Adrenal gland (tissue), 12 donors: ENCODE data around the gene ALDH16A1. TPM values are rescaled to one million over a fixed set of nuclear protein-coding genes. Genes with fewer than 3 reads are reported as not detected.

Source experiments
- DNase-seq, 7 donors: peaks; one replicate each; pipeline ENCODE4 v3.0.0-alpha.2; 2019 to 2020
- H3K27ac ChIP-seq, 5 donors: fragments of 200-600 bp; sonication (generic) in 4 of 5; 1 replicate in 3 of 5; 2 replicates in 2 of 5; pipeline versions ENCODE4 v1.5.1 to v1.8.0; 2016 to 2020; ENCODE audit warnings: mild to moderate bottlenecking in 1 of 5
- H3K27me3 ChIP-seq: fragments of 200-600 bp; 2 replicates; pipeline ENCODE4 v1.8.0; 2021
- H3K36me3 ChIP-seq, 2 donors: fragments of 200-600 bp; replicated peaks in 1 of 2; 1 replicate in 1 of 2; 2 replicates in 1 of 2; pipeline versions ENCODE4 v1.5.1 to v1.8.0; 2018 to 2022
- H3K4me1 ChIP-seq, 2 donors: fragments of 200-600 bp; replicated peaks in 1 of 2; 1 replicate in 1 of 2; 2 replicates in 1 of 2; pipeline versions ENCODE4 v1.5.1 to v1.8.0; 2018 to 2021
- H3K4me3 ChIP-seq, 4 donors: fragments of 200-600 bp; sonication (generic) in 3 of 4; one replicate each; pipeline ENCODE4 v1.5.1; 2016 to 2018
- H3K9me3 ChIP-seq, 3 donors: fragments of 200-600 bp; sonication (generic) in 1 of 3; replicated peaks in 1 of 3; 1 replicate in 2 of 3; 2 replicates in 1 of 3; pipeline versions ENCODE4 v1.5.1 to v1.8.0; 2016 to 2021
- POLR2A ChIP-seq, 2 donors: fragments of 450-650 bp; IDR thresholded peaks; one replicate each; pipeline ENCODE4 v1.6.1; 2017; ENCODE audit warnings: antibody characterized with exemption in 2 of 2, mild to moderate bottlenecking in 2 of 2, moderate library complexity in 1 of 2
- WGBS, 4 donors: extraction: QIAGEN DNeasy Blood & Tissue Kit in 2 of 4; methylation state at CpG; one replicate each; pipeline versions ENCODE4 v1.1.5 to v1.1.7; 2013 to 2017; 5-methylcytosine and 5-hydroxymethylcytosine counted together
- intact Hi-C, 2 donors: fragments of 100-400 bp; cut with DNase I; formaldehyde crosslinking; loops; one replicate each; pipeline versions ENCODE4 v1.14.1 to v1.15.0; 2022 to 2023
- polyA plus RNA-seq, 3 donors: library from polyadenylated mRNA; stranded (reverse); fragments of 200-250 nt in 2 of 3; fragments of 350-450 nt in 1 of 3; fragmentation: Illumina TruSeq in 1 of 3; extraction: RNeasy Lipid Tissue Mini Kit (QIAGEN cat#74804) in 1 of 3; gene quantifications; one replicate each; pipeline ENCODE4 v1.2.3, GENCODE V29; 2013 to 2014
- total RNA-seq, 9 donors: library from RNA; depleted of rRNA in 4 of 9; stranded (reverse); fragments of >200 nt in 4 of 9; fragments of 120-200 nt in 1 of 9; fragmentation: NEBNext Ultra II Directional in 1 of 9; extraction: Animal tissue kit (Norgen Biotek cat#: 25700) in 1 of 9; gene quantifications; one replicate each; pipeline versions ENCODE4 v1.1.0 to v1.2.4, GENCODE V29; 2013 to 2023
- TF ChIP-seq, protein P1 (sequence below), 6 experiments: fragments of 450-650 bp in 4 of 6; fragments of 200-600 bp in 2 of 6; sonication (generic) in 1 of 6; IDR thresholded peaks; 1 replicate in 5 of 6; 2 replicates in 1 of 6; pipeline versions ENCODE4 v1.5.1 to v1.8.0; 2016 to 2021; ENCODE audit warnings: antibody characterized with exemption in 6 of 6, mild to moderate bottlenecking in 2 of 6, moderate library complexity in 1 of 6
- donor health status: healthy with polysubstance abuse.
- donor health status: Bipolar disorder and iron deficiency.
- donor health status: DM: yes; HTN: yes; CAD: no.
- donor health status: DM: no; HTN: no; CAD: no.
- donor health status: DM: no; HTN: no; CAD: no.
- donor health status: DM: yes; HTN: yes; CAD: no.

Gene ALDH16A1
- total and polyA plus RNA-seq, 12 donors: 3.6 to 95.5 (median 29.7) TPM

DNA sequence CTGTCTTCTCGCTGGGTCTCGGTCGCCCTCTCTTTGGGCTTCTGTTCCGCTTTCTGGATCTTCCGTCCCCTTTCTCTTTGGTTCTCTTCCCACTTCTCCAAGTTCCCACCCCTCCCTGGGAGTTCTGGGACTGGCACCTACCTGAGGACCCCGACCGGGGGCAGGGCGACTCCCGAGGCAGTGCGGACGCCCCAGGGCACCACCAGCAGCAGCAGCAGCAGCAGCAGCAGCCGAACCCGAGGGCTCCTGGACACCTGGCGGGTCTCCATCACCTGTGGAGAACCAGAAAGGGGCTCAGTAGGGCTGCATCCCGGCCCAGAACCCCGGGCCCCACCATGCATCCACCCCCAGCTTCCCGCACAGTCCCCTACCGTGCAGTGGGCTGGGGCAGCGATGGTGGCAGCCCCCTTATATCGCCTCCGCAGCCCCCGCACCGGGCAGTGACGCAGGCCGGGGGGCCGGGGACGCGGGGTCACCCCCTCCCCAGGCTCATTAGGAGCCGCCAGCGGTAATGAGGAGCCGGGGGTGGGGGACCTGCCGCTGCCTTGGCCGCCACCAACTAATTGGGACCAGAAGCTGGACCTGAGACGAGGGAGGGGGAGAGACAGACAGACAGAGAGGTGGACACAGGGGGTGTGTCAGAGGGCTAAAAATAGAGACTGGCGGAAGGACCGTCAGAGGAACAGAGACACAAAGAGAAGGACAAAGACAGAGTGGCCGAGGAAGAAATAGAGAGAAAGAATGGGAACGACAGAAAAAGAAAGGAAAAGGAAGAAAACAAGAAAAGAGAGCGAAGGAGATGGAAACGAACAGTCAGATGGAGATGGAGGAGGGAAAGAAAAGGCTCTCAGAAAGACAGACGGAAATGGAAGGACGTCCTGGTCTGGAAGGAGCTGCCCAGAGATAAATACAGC lies 29.7 kb upstream of the ALDH16A1 start, which contains the start of gene PTH2:
Gene PTH2, minus strand, starts transcription at position 371 of the 914 bp plus-strand sequence. Its CDS starts 102 bp downstream, at position 269.
- Histone ChIP-seq H3K4me1 (peaks cover 0 to 25% of the 10 kb centered on the region in 2 donors), H3K27ac (no peak within 1 kb of the TSS), H3K36me3 (no peaks in the 10 kb centered on the region), H3K27me3 (peaks cover 82% of the 10 kb centered on the region), H3K4me3 (peak within 1 kb of the TSS in 1 of 4 donors; percentile 34), H3K9me3 (no peaks in the 10 kb centered on the region)
- TF ChIP-seq POLR2A (IDR thresholded peaks at IDR 0.05): no peak
- TF ChIP-seq, protein P1, sequence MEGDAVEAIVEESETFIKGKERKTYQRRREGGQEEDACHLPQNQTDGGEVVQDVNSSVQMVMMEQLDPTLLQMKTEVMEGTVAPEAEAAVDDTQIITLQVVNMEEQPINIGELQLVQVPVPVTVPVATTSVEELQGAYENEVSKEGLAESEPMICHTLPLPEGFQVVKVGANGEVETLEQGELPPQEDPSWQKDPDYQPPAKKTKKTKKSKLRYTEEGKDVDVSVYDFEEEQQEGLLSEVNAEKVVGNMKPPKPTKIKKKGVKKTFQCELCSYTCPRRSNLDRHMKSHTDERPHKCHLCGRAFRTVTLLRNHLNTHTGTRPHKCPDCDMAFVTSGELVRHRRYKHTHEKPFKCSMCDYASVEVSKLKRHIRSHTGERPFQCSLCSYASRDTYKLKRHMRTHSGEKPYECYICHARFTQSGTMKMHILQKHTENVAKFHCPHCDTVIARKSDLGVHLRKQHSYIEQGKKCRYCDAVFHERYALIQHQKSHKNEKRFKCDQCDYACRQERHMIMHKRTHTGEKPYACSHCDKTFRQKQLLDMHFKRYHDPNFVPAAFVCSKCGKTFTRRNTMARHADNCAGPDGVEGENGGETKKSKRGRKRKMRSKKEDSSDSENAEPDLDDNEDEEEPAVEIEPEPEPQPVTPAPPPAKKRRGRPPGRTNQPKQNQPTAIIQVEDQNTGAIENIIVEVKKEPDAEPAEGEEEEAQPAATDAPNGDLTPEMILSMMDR (IDR thresholded peaks at IDR 0.05): no peak
- intact Hi-C loops: no loop called here
- no peak for DNase-seq
- 6 to 8% (median 7%) methylated on average over 25 to 42 of the region's 42 CpGs for WGBS, 4 donors

DNA sequence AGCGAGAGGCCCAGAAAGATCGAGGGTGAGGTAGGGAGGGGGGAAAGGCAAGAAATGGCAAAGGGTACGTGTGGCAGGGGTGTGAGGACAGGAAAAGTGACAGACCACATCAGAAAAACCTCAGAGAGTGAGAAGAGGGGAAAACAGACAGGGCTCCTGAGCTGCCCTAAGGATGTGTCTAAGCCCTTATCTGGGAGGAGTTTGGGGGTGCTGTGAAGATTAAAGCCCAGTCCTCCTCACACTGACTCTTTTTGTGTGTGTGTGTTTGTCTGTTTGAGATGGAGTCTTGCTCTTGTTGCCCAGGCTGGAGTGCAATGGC lies 29.1 kb upstream of the ALDH16A1 start:
- TF ChIP-seq POLR2A (IDR thresholded peaks at IDR 0.05): no peak
- TF ChIP-seq, protein P1 (IDR thresholded peaks at IDR 0.05): no peak
- no peak overlapping the region for H3K4me3 ChIP-seq
- no peaks in the 10 kb centered on the region for H3K9me3 ChIP-seq
- no peaks in the 10 kb centered on the region for H3K36me3 ChIP-seq
- no peak overlapping the region for H3K27ac ChIP-seq
- DNase-seq: no peak
- H3K27me3 ChIP-seq: peaks cover 85% of the 10 kb centered on the region
- WGBS, 4 donors: 9 to 19% (median 16%) methylated on average over 3 of the region's 3 CpGs
- H3K4me1 ChIP-seq: peaks cover 0 to 26% of the 10 kb centered on the region in 2 donors
- intact Hi-C loops: no loop called here

DNA sequence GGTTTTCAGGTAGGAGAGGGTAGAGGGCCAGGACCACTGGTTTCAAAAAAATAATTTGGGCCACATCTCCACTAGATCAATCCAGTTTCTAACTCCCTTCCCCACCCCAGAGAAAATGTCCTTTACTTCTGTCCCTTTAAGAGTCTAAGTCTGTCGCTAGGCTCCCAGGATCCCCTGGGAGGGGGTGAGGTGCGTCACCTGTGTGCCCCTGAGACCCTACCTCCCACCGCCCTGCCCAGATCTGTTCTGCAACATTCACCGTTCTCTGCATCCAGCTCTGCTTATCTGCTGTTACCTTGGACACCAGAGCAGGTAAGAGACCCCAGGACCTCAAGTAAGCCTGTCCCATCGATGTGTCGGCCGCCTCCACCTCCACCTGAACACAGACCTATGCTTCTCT lies 27.8 kb upstream of the ALDH16A1 start, which contains the start of gene GFY:
Gene GFY, plus strand, starts transcription at position 211 of the 400 bp plus-strand sequence. CDS start 1,043 bp downstream, outside the sequence.
- no peak for DNase-seq
- Histone ChIP-seq H3K27me3 (peaks cover 78% of the 10 kb centered on the region), H3K4me3 (no peak within 1 kb of the TSS), H3K4me1 (peaks cover 0 to 26% of the 10 kb centered on the region in 2 donors), H3K36me3 (no peaks in the 10 kb centered on the region), H3K27ac (no peak within 1 kb of the TSS), H3K9me3 (no peaks in the 10 kb centered on the region)
- TF ChIP-seq POLR2A (IDR thresholded peaks at IDR 0.05): no peak
- TF ChIP-seq, protein P1 (IDR thresholded peaks at IDR 0.05): no peak
- WGBS, 4 donors: 41 to 74% (median 54%) methylated on average over 7 of the region's 7 CpGs
- intact Hi-C loops: no loop called here

DNA sequence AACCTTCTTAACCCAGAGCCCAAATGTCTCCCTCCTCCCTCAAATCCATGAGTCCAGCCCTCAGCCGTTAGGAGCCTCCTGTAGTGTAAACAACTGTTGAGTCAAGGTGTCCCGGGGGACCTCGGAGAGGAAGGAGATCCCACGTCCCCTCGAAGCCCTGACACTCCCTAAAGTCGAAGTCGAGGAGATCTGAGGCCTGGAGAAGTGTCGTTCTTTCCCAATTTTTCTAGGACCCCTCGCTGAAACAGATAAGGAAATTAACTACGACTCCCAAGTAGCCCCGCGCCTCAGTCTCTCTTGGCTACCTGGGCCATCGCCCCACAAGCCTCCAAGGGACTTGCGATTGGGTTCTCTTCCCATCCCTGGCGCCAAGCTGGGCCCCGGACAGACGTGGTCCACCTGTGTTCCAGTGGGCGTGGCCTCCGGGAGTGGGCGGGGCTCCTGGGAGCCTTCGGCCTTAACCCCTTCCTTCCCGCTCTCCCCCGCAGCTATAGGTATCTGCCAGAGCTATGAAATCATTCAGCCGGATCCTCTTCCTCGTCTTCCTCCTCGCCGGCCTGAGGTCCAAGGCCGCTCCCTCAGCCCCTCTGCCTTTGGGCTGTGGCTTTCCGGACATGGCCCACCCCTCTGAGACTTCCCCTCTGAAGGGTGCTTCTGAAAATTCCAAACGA lies 27.0 kb upstream of the ALDH16A1 start:
- TF ChIP-seq POLR2A (IDR thresholded peaks at IDR 0.05): no peak
- TF ChIP-seq, protein P1 (IDR thresholded peaks at IDR 0.05): no peak
- Histone ChIP-seq H3K4me3 (no peak overlapping the region), H3K27ac (no peak overlapping the region), H3K4me1 (peaks cover 0 to 25% of the 10 kb centered on the region in 2 donors), H3K27me3 (peaks cover 85% of the 10 kb centered on the region), H3K36me3 (no peaks in the 10 kb centered on the region), H3K9me3 (no peaks in the 10 kb centered on the region)
- DNase-seq: no peak
- intact Hi-C loops: no loop called here
- WGBS, 4 donors: 3 to 5% (median 4%) methylated on average over 11 to 30 of the region's 30 CpGs
